NCI-H146 (cell line): ENCODE data around the gene ZSCAN25.
"Not testable (repeated sequence)": the region's sequence is repeated elsewhere in the genome, so short reads cannot be mapped to it uniquely, and the experiment has no call there.

Experiments
- DNase-seq: peaks from one replicate; lab custom pipeline; 2025; lab: John Stamatoyannopoulos, UW

ZSCAN25 gene

GRCh38 chr7:99617192-99617781 is 541 bp downstream of the ZSCAN25 start:
- DNase-seq, result no peak

GRCh38 chr7:99618726-99619125 is 2.0 kb downstream of the ZSCAN25 start:
- no peak for DNase-seq

- no peak for DNase-seq
Observed at GRCh38 chr7:99619571-99620130, 2.9 kb downstream of the ZSCAN25 start.

GRCh38 chr7:99621271-99621670 is 4.5 kb downstream of the ZSCAN25 start:
- DNase-seq, result no peak

- DNase-seq, result no peak
Observed at GRCh38 chr7:99622596-99622995, 5.8 kb downstream of the ZSCAN25 start.

- no peak for DNase-seq
Observed at GRCh38 chr7:99623091-99623693, 6.4 kb downstream of the ZSCAN25 start.

- DNase-seq, result no peak
Observed at GRCh38 chr7:99623702-99624447, 7.1 kb downstream of the ZSCAN25 start.

- no peak for DNase-seq
Observed at GRCh38 chr7:99624484-99624883, 7.7 kb downstream of the ZSCAN25 start.

- no peak for DNase-seq
Observed at GRCh38 chr7:99625321-99625720, 8.6 kb downstream of the ZSCAN25 start.

- DNase-seq, result no peak
Observed at GRCh38 chr7:99625961-99626360, 9.2 kb downstream of the ZSCAN25 start.

GRCh38 chr7:99626661-99627060 is 9.9 kb downstream of the ZSCAN25 start:
- DNase-seq, result no peak

GRCh38 chr7:99627513-99627912 is 10.8 kb downstream of the ZSCAN25 start:
- DNase-seq, result no peak

GRCh38 chr7:99628471-99629465 is 12.0 kb downstream of the ZSCAN25 start:
- DNase-seq, result no peak

- DNase-seq, result no peak
Observed at GRCh38 chr7:99629643-99630042, 12.9 kb downstream of the ZSCAN25 start.

GRCh38 chr7:99631295-99632109 is 14.8 kb downstream of the ZSCAN25 start:
- peak; percentile 82 for DNase-seq

GRCh38 chr7:99637414-99637813 is 20.7 kb downstream of the ZSCAN25 start:
- not testable (repeated sequence) for DNase-seq

- peak; percentile 13 for DNase-seq
Observed at GRCh38 chr7:99638731-99639130, 22.0 kb downstream of the ZSCAN25 start.

GRCh38 chr7:99639267-99639666 is 22.5 kb downstream of the ZSCAN25 start:
- DNase-seq, result peak; percentile 27

GRCh38 chr7:99642027-99642426 is 25.3 kb downstream of the ZSCAN25 start:
- no peak for DNase-seq

- no peak for DNase-seq
Observed at GRCh38 chr7:99643464-99643863, 26.7 kb downstream of the ZSCAN25 start.

GRCh38 chr7:99644431-99644830 is 27.7 kb downstream of the ZSCAN25 start:
- no peak for DNase-seq
